HG03103 (cell line): ENCODE results near the gene NKAPD1.
"Not testable (repeated sequence)": the region's sequence is repeated elsewhere in the genome, so short reads cannot be mapped to it uniquely, and the experiment has no call there.

Experiments used
- ATAC-seq: cut with Tn5 transposase; IDR thresholded peaks from one replicate; pipeline ENCODE4 v1.9.1; 2021; ENCODE audit warnings: low read depth; ENCODE audit not compliant: unreplicated experiment

The NKAPD1 gene

GRCh38 chr11:112085822-112086421, 11.8 kb downstream of the NKAPD1 start:
- ATAC-seq, result peak; percentile 9

GRCh38 chr11:112086422-112087191, 12.5 kb downstream of the NKAPD1 start, which contains the start of the genes SDHD and TIMM8B:
Gene SDHD (plus strand): TSS chr11:112086873. CDS start chr11:112086908, 35 bp downstream.
Gene TIMM8B (minus strand): TSS chr11:112086756. CDS start chr11:112086723, 33 bp downstream.
- peak; percentile 91 for ATAC-seq

DNA sequence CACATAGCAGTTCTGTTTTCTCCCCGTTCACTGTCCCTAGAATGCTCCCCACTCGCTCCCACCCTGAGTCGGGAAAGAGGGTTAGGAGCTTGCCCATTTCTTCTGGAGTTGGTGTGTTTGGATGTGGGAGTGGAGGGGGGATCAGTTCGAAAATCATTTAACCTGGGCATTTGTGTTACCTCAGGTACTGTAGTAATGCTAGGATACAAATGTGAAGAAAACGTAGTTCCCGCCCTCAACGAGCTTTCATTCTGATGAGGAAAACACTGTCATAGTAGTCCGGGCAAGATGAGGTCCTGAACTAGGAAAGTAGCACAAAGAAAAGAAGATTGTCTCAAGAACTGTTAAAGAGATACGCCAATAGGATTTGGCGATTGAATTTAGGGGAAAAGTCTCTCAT, 13.1 kb downstream of the NKAPD1 start:
- ATAC-seq, result peak; percentile 12

GRCh38 chr11:112095302-112095701, 21.2 kb downstream of the NKAPD1 start:
- ATAC-seq, result not testable (repeated sequence)

GRCh38 chr11:112096194-112096593, 22.1 kb downstream of the NKAPD1 start:
- ATAC-seq, result no peak

GRCh38 chr11:112097734-112098528, 23.8 kb downstream of the NKAPD1 start:
- ATAC-seq, result no peak

GRCh38 chr11:112100462-112100861, 26.4 kb downstream of the NKAPD1 start:
- no peak for ATAC-seq

- no peak for ATAC-seq
These were observed 29.3 kb downstream of the NKAPD1 start for GRCh38 chr11:112103446-112103845.

- no peak for ATAC-seq
These were observed 32.0 kb downstream of the NKAPD1 start for GRCh38 chr11:112106070-112106469.

DNA sequence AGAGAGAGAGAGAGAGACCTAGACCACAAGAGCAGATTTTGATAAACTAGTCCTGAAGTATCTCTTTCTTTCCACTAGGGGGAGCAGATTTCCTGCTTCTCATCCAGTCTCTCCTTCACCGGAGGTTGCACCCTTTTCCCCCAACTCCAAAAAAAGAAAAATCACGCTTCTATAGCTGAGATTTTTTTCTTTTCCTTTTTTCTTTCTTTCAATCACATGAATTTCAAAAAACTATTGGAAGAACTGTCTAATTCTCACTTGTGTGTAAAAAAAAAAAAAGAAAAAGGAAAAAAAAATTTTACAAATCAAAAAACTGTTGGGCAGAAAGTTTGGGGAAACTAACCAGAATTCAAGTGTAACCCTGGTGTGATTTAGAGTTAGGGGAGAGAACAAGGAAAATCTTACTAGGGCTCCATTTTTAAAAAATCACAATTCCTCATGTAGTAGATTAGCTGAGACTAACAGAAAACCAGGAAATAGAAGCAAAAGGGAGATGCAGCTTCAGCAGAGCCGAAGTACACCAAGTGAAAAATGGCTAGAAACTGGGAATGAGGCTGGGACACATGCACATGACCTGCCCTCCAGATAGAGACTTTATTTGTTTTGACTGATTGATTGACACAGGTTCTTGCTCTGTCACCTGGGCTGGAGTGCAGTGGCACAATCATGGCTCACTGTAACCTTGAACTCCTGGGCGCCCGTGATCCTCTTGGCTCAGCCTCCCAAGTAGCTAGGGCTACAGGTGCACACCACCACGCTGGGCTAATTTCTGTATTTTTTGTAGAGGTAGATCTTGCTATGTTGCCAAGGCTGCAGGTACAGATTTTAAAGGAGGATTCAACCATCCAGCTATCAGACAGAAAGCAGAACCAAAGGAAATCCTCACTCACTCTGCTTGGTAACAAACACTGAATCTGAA, 39.7 kb downstream of the NKAPD1 start:
- ATAC-seq, result peak; percentile 74

- no peak for ATAC-seq
These were observed 40.4 kb downstream of the NKAPD1 start for GRCh38 chr11:112114460-112114859.

DNA sequence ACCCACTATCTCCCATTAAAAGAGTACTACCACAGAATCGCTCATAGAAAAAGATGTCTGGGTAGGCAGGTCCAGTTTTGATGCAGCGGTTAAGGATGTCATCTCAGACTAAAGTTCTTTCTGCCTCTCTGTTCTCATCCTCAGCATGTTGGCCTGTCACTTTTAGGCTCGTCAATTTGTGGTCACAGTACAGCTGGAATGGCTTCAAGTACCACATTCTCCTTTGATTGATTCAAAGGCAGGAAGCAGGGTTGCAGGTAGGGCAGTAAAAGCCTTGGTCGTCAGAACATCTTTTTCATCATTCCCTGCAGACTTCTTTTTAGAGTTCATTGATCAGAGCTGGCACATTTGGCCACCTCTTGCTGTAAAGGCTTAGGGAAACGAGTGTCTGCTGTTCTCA, 41.3 kb downstream of the NKAPD1 start:
- ATAC-seq, result no peak

GRCh38 chr11:112118176-112118575, 44.1 kb downstream of the NKAPD1 start:
- ATAC-seq, result no peak

- ATAC-seq, result no peak
These were observed 48.0 kb downstream of the NKAPD1 start for GRCh38 chr11:112121981-112122615.

DNA sequence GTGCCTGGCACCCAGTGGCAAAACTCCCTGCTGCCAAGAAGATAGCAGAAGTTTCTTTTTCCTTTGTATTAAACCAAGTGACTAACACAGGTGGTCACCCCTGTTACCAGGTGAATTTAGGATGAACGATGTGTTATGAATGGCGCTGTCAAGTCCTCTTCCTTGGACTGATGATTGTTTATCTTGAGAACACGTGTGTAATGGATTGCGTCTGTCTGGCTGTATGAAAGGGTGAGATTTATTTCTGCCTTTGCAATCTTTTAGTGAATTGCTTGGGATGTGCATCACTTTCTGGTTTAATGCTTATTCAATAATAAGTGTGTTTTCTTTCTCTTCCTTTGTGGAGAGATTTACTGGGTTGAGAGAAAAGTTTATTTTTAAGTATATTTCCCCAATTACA, 49.0 kb downstream of the NKAPD1 start:
- no peak for ATAC-seq

DNA sequence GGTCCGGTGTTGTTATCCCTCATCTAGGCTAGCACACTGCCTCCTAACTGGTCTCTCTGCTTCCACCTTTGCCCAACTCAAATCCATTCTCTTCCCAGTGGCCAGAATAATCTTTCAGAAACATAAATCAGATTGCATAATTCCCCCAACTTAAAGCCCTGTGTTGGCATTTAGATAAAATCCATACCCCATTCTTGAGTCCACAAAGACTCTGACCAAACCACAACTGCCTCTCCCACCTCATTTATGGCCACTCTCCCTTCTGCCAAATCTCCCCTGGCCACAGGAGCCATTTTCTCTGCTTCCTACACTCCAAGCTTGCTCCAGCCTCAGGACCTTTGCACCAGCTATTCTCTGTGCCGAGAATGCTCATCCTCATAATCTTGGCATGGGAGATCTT, 53.0 kb downstream of the NKAPD1 start:
- no peak for ATAC-seq

DNA sequence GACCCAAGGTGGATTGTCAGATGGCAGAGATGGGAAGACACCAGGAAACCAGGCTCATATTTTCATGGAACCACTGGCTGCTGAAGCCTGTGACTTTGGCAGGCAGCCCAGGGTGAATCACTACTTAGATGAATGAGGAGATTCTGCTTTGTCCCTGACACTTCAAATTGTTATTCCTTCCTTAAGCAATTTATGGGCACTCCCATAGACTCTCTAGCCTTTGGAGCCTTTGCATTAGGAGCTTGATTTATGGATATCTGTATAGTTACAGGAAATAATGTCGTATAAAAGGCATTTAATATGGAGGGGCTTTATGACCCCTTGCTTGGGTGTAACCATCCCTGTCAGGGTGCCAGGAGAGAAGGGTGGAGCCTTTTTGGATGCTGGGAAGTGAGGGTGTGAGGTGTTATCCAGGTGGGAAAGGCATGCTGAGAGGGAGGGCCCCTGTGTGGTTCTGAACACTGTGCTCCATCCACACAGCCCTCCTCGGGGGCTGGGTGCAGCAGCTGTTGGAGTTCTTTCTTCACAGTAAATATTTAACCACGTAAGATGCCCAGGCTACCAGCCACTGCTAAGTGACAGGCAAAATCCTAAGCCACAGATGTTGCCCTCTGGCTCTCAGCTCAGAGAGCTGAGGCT, 54.5 kb downstream of the NKAPD1 start:
- ATAC-seq, result no peak

GRCh38 chr11:112129656-112130055, 55.6 kb downstream of the NKAPD1 start:
- ATAC-seq, result no peak

- ATAC-seq, result no peak
These were observed 58.6 kb downstream of the NKAPD1 start for GRCh38 chr11:112132737-112133136.
